ENCODE data around the gene UVSSA.

Gene UVSSA

GRCh38 chr4:1346781-1347409, at the start of gene UVSSA:
UVSSA (plus strand) TSS chr4:1347208; CDS start chr4:1348092, 884 bp downstream.
- DNase-seq (ENCODE audit: low read depth in 2 of 2) = peak; percentile 100

- no peak for DNase-seq (ENCODE audit: low read depth in 2 of 2)
Measured at GRCh38 chr4:1297456-1298325, 49.3 kb upstream of the UVSSA start.

DNA sequence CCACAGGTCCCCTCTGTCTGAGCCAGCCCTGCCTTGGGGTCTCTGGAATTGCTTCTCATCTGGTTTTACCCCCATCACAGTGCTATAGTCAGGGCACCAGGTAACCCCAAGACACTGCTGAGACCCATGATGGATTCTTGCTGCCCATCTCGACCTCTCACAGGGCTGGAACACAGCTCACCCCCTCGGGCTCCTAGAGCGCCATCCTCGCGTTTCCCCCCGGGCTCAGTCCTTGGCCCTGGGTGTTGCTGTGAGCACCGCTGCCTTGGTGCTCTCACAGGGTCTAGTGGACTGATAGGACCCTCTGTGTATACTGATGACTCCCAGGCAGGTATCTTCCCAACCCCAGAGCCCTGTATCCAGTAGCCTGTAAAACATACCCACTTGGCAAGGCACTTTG, 48.5 kb upstream of the UVSSA start:
- DNase-seq (ENCODE audit: low read depth in 2 of 2) = no peak

DNA sequence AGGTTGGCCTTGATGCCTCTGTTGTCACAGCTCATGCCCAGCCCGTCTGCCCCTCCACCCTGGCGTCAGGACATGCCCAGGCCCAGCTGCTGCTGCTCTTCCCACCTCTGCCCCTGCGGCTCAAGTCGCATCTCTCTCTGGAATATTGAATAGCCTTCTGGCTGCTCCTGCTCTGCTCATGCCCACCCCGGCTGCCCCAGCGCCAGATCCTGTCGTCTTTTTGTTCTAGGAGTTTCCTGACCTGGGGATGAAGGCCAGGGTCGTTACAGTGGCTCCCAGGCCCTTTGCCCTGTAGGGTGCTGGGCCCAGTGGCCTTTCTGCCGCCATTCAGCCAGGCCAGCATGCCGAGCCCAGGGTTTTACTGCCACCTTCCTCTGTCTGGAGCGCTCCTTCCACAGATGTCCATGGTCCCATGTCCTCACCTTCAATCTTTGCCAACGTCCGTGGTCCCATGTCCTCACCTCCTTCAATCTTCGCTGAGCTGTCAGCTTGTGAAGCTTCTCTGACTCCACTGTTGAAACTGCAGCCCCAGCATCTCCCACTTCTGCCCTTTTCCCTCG, 47.6 kb upstream of the UVSSA start:
- no peak for DNase-seq (ENCODE audit: low read depth in 2 of 2)

DNA sequence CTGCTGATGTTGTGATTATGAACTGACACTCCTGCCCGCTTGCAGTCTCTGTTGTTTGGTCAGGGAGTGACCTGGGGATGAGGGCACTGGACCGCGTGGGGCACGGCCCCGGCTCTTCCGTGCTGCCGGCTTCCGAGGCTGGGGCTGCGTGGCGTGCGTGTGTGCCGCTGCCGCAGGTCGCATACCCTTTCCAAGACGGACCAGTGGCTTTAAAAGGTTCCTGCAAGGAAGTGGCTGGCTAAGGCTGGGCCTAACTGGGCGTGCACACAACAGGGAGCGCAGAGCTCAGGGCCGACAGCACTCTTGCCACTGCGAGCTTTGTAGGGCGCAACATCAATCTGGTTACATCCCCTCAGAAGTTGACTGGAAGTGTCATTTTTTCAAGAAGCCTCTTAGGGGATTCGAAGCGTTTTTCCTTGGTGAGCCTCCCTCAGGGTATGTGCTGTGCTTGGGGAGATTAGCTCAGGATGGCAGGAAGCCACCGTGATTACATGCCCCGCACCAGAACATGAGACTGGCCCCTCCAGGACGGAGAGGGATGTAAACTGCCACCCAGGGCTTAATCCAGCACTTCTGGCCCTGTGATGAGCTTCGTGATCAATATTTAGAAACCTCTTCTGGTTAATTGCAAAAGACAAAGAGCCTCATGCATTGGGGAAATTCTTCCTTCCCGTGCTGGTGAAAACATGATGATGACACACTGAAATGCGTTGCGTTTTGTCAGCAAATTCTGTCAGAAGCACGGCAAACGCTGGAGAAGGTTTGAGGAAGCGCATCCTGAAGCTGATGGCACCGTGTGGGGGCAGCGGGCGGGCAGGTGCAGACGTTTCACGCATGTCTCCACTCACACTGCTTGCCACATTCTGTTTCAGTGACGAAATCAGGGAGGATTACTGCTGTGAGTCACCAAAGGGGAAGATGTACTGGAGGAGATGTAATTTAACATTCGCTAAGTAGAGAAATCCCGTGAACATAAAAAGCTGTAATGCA, 46.2 kb upstream of the UVSSA start:
- DNase-seq (ENCODE audit: low read depth in 2 of 2) = no peak

GRCh38 chr4:1302159-1302558, 44.8 kb upstream of the UVSSA start:
- DNase-seq (ENCODE audit: low read depth in 2 of 2) = no peak

GRCh38 chr4:1305261-1305711, 41.7 kb upstream of the UVSSA start:
- no peak for DNase-seq (ENCODE audit: low read depth in 2 of 2)

DNA sequence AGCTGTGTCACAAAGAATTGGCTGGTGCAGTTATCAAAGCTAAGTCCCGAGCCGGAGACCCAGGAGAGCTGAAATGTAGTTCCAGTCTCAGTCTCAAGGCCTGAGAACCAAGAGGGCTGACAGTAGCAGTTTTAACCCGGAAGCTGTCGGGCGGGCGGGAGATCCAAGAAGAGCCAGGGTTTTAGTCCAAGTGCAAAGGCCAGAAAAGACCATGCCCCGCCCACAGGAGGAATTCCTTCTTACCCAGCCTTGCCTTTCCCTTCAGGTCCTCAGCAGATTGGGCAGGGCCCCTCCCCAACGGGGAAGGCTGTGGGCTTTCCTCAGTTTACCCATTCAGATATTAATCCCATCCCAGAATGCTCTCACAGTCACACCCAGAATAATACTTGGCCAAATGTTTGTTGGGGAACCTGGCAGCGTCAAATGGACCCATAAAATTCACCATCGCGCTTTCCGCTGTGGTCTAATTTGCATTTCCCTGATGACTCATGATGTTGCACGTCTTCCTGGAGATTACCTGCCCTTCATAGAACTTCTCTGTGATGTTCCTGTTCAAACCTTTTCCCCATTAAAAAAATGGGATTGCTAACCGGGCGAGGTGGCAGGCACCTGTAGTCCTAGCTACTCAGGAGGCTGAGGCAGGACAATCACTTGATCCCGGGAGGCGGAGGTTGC, 41.1 kb upstream of the UVSSA start:
- no peak for DNase-seq (ENCODE audit: low read depth in 2 of 2)

GRCh38 chr4:1307951-1308735, 38.9 kb upstream of the UVSSA start:
- no peak for DNase-seq (ENCODE audit: low read depth in 2 of 2)

DNA sequence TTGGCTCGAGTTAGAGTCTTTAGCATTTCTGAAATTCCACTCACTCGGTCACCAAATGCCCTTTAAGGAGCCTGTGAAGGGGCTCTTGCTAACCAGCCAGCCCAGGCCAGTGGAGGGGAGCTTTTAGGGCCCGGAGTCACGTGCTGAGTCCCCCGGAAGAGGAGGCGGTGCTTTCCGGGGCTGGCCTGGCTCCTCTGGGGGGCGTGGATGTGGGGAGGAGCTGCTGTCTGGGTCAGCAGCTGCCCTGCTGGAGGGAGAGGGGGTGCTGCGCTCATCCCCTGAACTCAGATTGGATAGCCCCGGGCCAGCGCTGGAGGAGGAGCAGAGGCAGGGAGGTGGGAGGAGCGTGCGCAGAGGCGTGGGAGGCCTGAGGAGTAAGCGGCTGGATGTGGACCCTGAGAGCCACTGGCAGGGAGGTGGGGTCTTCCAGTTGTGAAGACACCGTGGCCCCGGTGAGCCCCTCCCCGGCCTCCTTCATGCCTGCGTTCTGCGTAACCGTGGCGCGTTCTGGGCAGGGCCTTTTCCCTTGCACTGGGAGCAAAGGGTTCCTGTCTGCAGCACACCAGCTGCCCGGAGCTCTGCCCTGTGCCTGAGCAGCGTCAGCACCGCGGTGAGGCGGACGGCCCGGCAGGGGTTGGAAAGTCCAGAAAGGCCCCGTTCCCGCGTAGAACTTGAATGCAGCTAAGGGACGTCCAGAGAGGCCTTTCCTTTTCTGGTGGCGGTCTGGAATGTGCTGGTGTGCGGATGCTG, 37.6 kb upstream of the UVSSA start:
- peak; percentile 59 to 65 for DNase-seq (ENCODE audit: low read depth in 2 of 2)

DNA sequence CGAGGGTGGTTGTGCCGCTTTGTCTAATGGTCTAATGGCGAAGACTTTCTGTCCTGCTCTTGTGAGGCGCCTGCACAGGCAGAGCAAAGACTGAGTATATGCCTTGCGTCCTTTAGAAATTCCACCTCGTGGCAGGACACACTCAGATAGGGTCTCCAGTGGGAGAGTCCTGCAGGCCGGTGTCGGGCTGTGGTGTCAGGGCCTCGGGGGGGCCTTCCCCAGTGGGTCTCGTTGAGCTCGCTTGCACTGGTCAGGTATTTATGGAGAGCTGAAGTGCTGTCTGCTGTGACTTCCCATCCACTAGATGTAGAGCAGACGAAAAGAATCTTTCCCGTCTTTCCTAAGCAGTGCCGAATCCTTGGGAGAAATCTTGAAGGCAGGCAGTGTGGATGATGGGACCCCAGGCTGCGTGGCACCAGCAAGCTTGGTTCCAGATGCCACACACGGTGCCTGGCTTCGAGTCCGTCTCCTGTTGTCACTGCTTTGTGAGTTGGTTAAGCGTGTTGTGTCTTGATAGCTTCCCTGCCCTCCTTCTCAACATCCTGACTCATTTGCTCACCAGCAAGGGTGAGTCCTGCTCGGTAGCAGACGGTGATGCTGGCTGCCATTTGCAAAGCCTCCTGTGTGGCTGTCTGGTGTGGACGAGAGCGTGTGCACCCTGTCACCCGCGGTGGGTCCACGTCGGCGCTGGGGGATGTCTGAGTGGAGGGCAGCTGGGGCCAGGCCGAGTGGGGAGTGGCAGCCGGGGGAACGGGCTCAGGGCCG, 36.8 kb upstream of the UVSSA start:
- no peak for DNase-seq (ENCODE audit: low read depth in 2 of 2)

DNA sequence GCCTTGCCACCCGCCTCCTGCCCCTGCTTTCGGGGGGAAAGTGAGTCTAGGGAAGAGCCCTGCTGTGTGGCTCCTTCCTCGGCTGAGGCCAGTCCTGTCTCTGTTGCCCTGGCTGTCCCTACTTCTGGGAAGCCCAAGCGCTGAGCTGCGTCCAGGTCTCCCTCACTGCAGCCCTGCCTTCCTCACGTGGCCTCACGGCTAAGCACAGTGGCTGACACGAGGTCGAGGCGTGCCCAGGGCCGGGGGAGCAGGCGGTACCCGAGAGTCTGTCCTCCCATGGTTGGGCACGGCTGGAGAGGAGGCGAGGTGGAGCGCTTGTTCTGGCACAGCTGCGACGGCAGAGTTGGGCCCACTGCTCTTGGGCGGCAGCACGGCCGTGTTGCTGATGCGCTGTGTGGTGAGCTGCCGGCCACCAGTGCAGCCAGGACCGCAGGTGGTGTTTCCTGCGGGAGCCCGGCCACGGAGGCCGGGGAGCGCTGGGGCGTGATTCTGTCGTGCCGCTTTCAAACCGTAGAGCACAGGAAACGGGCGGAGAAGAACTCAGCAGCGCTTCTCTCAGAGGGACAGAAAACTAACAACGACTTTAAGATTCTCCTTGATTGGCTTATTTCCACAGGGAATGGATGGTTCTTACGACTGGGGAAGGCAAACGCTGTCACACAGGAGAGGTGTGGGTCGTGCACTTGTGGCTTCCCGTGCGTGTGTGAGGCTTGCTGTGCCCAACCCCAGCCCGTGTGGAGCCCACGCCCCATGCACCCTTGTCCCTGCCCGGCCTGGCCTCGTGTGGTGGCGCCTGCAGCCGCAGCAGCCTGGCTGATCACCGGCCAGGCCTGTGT, 36.0 kb upstream of the UVSSA start:
- DNase-seq (ENCODE audit: low read depth in 2 of 2) = no peak

DNA sequence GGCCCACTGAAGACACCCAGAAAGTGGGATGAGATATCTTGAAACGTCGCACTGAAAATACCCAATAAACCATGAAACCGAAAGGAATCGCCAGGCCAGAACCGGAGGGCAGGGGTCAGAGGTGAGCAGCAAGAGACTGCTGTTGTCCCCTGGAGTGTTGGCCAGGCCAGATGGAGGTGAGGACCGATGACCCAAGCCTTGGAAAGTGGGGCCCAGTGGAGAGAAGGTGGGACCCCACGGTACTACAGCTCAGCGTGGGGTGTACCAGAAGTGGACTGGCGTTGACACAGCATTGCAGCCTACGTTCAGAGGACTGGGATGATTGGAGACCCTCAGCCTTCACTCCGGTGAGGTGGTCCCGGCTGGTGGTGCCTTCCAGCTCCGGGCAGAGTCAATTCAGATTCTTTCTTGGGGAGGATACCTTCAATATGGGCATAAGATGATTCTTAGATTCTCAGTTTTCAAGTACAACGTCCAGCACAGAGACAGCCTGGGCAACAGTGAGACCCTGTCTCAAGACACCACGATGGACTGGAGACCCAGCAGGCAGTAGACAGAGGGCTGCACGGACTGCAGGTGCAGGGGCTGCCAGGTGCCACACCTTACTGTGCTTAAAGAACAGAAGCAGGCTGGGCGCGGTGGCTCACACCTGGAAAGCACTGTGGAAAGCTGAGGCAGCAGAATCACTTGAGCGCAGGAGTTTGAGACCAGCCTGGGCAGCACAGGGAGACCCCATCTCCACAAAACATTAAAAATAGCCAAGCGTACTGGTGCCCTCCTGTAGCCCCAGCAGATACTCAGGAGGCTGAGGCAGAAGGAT, 34.0 kb upstream of the UVSSA start:
- no peak for DNase-seq (ENCODE audit: low read depth in 2 of 2)

GRCh38 chr4:1315306-1315705, 31.7 kb upstream of the UVSSA start:
- DNase-seq (ENCODE audit: low read depth in 2 of 2) = no peak

DNA sequence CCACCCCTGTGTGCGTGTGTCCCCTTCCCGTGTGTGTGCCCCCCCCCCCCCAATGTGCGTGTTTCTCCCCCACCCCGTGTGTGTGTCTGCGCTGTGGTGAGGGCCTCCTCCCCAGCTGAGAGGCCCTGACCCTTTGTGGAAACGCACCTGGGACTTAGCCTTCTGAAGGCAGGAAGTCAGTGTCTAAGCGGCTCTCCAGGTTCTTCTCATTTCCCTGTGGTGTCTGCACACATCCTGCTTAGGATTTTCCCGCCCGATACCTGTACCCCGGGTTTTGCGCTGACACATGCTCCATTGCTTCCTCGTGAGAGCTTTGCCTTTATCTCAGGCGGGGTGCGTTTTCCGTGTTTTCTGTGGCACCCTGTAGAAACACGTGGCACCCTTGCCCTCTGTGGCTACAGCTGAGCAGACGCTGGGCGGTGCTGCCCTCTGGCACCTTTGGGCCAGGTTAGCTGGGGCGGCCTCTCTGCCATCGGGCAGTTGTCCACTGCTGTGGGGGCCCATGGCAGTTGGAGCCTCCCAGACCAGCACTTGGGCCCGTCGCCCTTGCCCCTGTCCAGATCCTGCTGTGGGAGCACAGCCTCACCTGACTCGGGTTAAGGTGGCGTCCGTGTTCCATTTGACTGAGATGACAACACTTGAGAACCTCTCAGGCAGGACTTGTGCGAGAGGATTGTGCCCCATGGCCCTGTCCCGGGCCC, 31.0 kb upstream of the UVSSA start:
- no peak for DNase-seq (ENCODE audit: low read depth in 2 of 2)

GRCh38 chr4:1316537-1317168, 30.4 kb upstream of the UVSSA start:
- DNase-seq (ENCODE audit: low read depth in 2 of 2) = no peak
